ENCODE data around the gene TRERF1.
"Not testable (repeated sequence)": the region's sequence is repeated elsewhere in the genome, so short reads cannot be mapped to it uniquely, and the experiment has no call there.

TRERF1 gene

DNA sequence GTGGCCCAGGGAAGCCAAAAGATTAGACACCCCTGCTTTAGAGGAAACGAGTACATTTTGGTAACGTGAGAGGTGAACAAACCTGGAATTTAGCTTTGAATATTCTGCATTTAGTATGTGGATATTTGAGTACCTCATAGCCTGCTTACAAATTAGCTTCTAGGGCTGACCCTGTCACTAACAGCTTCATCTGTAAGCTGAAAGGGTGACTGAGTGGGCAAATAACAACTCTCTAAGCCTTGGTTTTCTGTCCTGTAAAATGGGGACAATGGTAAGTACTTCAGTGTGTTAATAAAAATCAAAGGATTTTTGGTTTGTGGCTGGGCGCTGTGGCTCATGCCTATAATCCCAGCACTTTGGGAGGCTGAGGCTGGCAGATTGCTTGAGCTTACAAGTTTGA lies 248.5 kb downstream of the TRERF1 start:
- Histone ChIP-seq H3K9me3 (replicated peaks; ENCODE audit: insufficient read depth, low read length) (no peaks in the 10 kb centered on the region), H3K9ac (ENCODE audit: low read length) (no peak overlapping the region), H3F3A (ENCODE audit: insufficient read depth, low read length) (no peaks in the 10 kb centered on the region), H3K79me2 (ENCODE audit: low read length) (no peaks in the 10 kb centered on the region), H2AFZ (ENCODE audit: low read length) (no peak overlapping the region), H3K4me1 (ENCODE audit: low read length) (no peaks in the 10 kb centered on the region), H3K4me2 (ENCODE audit: low read depth, low read length) (no peak overlapping the region), H4K20me1 (ENCODE audit: insufficient read depth, low read length) (no peaks in the 10 kb centered on the region), H3K27ac (ENCODE audit: low read length) (no peak overlapping the region), H3K27me3 (replicated peaks; ENCODE audit: insufficient read depth, low read length) (no peaks in the 10 kb centered on the region), H3K36me3 (replicated peaks; ENCODE audit: insufficient read depth, low read length) (no peaks in the 10 kb centered on the region), H3K4me3 (ENCODE audit: low read length) (no peak overlapping the region), H3K9me2 (replicated peaks; ENCODE audit: insufficient read depth, low read length) (no peaks in the 10 kb centered on the region)
- DNase-seq: no peak
- TF ChIP-seq EZH2phosphoT487 (IDR thresholded peaks at IDR 0.05; ENCODE audit: low read length) (no peak), EZH2 (optimal IDR thresholded peaks at IDR 0.05; ENCODE audit: low read depth, low read length) (no peak)
- TF ChIP-seq, protein P1, sequence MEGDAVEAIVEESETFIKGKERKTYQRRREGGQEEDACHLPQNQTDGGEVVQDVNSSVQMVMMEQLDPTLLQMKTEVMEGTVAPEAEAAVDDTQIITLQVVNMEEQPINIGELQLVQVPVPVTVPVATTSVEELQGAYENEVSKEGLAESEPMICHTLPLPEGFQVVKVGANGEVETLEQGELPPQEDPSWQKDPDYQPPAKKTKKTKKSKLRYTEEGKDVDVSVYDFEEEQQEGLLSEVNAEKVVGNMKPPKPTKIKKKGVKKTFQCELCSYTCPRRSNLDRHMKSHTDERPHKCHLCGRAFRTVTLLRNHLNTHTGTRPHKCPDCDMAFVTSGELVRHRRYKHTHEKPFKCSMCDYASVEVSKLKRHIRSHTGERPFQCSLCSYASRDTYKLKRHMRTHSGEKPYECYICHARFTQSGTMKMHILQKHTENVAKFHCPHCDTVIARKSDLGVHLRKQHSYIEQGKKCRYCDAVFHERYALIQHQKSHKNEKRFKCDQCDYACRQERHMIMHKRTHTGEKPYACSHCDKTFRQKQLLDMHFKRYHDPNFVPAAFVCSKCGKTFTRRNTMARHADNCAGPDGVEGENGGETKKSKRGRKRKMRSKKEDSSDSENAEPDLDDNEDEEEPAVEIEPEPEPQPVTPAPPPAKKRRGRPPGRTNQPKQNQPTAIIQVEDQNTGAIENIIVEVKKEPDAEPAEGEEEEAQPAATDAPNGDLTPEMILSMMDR (IDR thresholded peaks at IDR 0.05; ENCODE audit: low read length): no peak

DNA sequence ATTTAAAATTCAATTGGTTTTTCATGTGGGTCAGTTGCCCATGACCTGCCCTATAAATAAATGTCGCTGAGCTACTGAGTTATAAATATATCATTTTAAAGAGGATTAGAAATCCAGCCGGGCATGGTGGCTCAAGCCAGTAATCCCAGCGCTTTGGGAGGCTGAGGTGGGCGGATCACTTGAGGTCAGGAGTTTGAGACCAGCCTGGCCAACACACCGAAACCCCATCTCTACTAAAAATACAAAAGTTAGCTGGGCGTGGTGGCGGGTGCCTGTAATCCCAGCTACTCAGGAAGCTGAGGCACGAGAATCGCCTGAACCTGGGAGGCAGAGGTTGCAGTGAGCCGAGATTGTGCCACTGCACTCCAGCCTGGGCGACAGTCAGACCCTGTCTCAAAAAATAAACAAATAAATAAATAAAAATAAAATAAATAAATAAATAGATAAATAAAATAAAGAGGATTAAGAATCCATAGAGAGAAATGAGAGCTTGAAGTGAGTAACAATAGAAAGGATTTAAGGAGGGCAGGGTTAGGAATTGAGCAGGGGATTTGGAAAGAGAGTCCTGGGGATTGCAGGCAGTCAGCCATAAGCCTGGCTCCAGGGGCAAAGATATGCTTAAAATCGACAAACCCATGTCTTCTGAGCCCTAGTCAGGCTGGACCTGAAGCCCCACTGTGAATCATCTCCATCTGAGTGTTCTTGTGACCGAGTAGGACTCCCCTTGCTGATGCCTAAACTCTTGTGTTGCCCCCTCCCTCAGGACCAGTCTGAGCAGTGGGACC lies 249.4 kb downstream of the TRERF1 start:
- not testable (repeated sequence) for H3K9ac ChIP-seq (ENCODE audit: low read length); H3K27ac ChIP-seq (ENCODE audit: low read length); H3K4me2 ChIP-seq (ENCODE audit: low read depth, low read length); DNase-seq; H3K27me3 ChIP-seq (replicated peaks; ENCODE audit: insufficient read depth, low read length); H4K20me1 ChIP-seq (ENCODE audit: insufficient read depth, low read length); H3K36me3 ChIP-seq (replicated peaks; ENCODE audit: insufficient read depth, low read length); H3K4me1 ChIP-seq (ENCODE audit: low read length); H3F3A ChIP-seq (ENCODE audit: insufficient read depth, low read length); H3K79me2 ChIP-seq (ENCODE audit: low read length); H3K9me3 ChIP-seq (replicated peaks; ENCODE audit: insufficient read depth, low read length); H3K4me3 ChIP-seq (ENCODE audit: low read length); H3K9me2 ChIP-seq (replicated peaks; ENCODE audit: insufficient read depth, low read length); H2AFZ ChIP-seq (ENCODE audit: low read length)

GRCh38 chr6:42201382-42201781 lies 250.3 kb downstream of the TRERF1 start:
- Histone ChIP-seq H4K20me1 (ENCODE audit: insufficient read depth, low read length) (no peaks in the 10 kb centered on the region), H3K79me2 (ENCODE audit: low read length) (no peaks in the 10 kb centered on the region), H3F3A (ENCODE audit: insufficient read depth, low read length) (no peaks in the 10 kb centered on the region), H3K4me1 (ENCODE audit: low read length) (no peaks in the 10 kb centered on the region), H3K4me2 (ENCODE audit: low read depth, low read length) (no peak overlapping the region), H3K27ac (ENCODE audit: low read length) (no peak overlapping the region), H3K4me3 (ENCODE audit: low read length) (no peak overlapping the region), H3K9me2 (replicated peaks; ENCODE audit: insufficient read depth, low read length) (no peaks in the 10 kb centered on the region), H3K27me3 (replicated peaks; ENCODE audit: insufficient read depth, low read length) (no peaks in the 10 kb centered on the region), H2AFZ (ENCODE audit: low read length) (no peak overlapping the region), H3K9me3 (replicated peaks; ENCODE audit: insufficient read depth, low read length) (no peaks in the 10 kb centered on the region), H3K9ac (ENCODE audit: low read length) (no peak overlapping the region), H3K36me3 (replicated peaks; ENCODE audit: insufficient read depth, low read length) (no peaks in the 10 kb centered on the region)
- DNase-seq: no peak
- TF ChIP-seq, protein P1 (IDR thresholded peaks at IDR 0.05; ENCODE audit: low read length): no peak
- TF ChIP-seq EZH2 (optimal IDR thresholded peaks at IDR 0.05; ENCODE audit: low read depth, low read length) (no peak), EZH2phosphoT487 (IDR thresholded peaks at IDR 0.05; ENCODE audit: low read length) (no peak)

GRCh38 chr6:42200035-42200434 lies 251.7 kb downstream of the TRERF1 start:
- no peak for DNase-seq
- H3K4me1 ChIP-seq (ENCODE audit: low read length): no peaks in the 10 kb centered on the region
- no peak for TF ChIP-seq EZH2 (optimal IDR thresholded peaks at IDR 0.05; ENCODE audit: low read depth, low read length)
- TF ChIP-seq, protein P1 (IDR thresholded peaks at IDR 0.05; ENCODE audit: low read length): no peak
- TF ChIP-seq EZH2phosphoT487 (IDR thresholded peaks at IDR 0.05; ENCODE audit: low read length): no peak
- no peak overlapping the region for H3K4me2 ChIP-seq (ENCODE audit: low read depth, low read length)
- no peaks in the 10 kb centered on the region for H3K9me2 ChIP-seq (replicated peaks; ENCODE audit: insufficient read depth, low read length)
- H3K79me2 ChIP-seq (ENCODE audit: low read length): no peaks in the 10 kb centered on the region
- no peak overlapping the region for H3K9ac ChIP-seq (ENCODE audit: low read length)
- H3K36me3 ChIP-seq (replicated peaks; ENCODE audit: insufficient read depth, low read length): no peaks in the 10 kb centered on the region
- no peak overlapping the region for H3K4me3 ChIP-seq (ENCODE audit: low read length)
- H3K9me3 ChIP-seq (replicated peaks; ENCODE audit: insufficient read depth, low read length): no peaks in the 10 kb centered on the region
- H4K20me1 ChIP-seq (ENCODE audit: insufficient read depth, low read length): no peaks in the 10 kb centered on the region
- H2AFZ ChIP-seq (ENCODE audit: low read length): no peak overlapping the region
- H3K27ac ChIP-seq (ENCODE audit: low read length): no peak overlapping the region
- H3K27me3 ChIP-seq (replicated peaks; ENCODE audit: insufficient read depth, low read length): no peaks in the 10 kb centered on the region
- no peaks in the 10 kb centered on the region for H3F3A ChIP-seq (ENCODE audit: insufficient read depth, low read length)

Measured in MM.1S (cell line).